Uterus (tissue), 2 donors: Measurements from ENCODE around the gene PCAT7.
"Not testable (repeated sequence)": the region's sequence is repeated elsewhere in the genome, so short reads cannot be mapped to it uniquely, and the experiment has no call there.

Experiments
- CTCF ChIP-seq, 4 experiments: fragments of 200-600 bp in 2 of 4; fragments of 450-650 bp in 2 of 4; sonication (generic) in 2 of 4; IDR thresholded peaks; one replicate each; pipeline ENCODE4 v1.5.1; 2016 to 2019; ENCODE audit warnings: antibody characterized with exemption in 4 of 4, mild to moderate bottlenecking in 2 of 4, moderate library complexity in 1 of 4
- POLR2A ChIP-seq, 2 donors: fragments of 450-650 bp; IDR thresholded peaks; one replicate each; pipeline ENCODE4 v1.6.1; 2016; ENCODE audit warnings: antibody characterized with exemption in 2 of 2, mild to moderate bottlenecking in 1 of 2, moderate library complexity in 1 of 2

- not testable (repeated sequence) for TF ChIP-seq POLR2A, CTCF (IDR thresholded peaks at IDR 0.05)
Observed at GRCh38 chr9:94564279-94564678, 9.4 kb downstream of the PCAT7 start.
